GM19099 (cell line): ENCODE results near the gene JPH2.

Experiments
- POLR2A ChIP-seq: IDR thresholded peaks from 3 replicates; pipeline ENCODE4 v1.6.1; 2011; ENCODE audit warnings: low read depth; ENCODE audit not compliant: insufficient read length; ENCODE audit errors: extremely low read depth

The JPH2 gene

GRCh38 chr20:44187054-44187771 lies at the start of gene JPH2:
TSS of gene JPH2 (minus strand) at chr20:44187188. CDS start at chr20:44186705, 483 bp downstream.
- TF ChIP-seq POLR2A = no peak

- no peak for TF ChIP-seq POLR2A
These were observed 48.7 kb upstream of the JPH2 start for GRCh38 chr20:44235702-44236101.

GRCh38 chr20:44234566-44235317 lies 47.8 kb upstream of the JPH2 start:
- TF ChIP-seq POLR2A = no peak

DNA sequence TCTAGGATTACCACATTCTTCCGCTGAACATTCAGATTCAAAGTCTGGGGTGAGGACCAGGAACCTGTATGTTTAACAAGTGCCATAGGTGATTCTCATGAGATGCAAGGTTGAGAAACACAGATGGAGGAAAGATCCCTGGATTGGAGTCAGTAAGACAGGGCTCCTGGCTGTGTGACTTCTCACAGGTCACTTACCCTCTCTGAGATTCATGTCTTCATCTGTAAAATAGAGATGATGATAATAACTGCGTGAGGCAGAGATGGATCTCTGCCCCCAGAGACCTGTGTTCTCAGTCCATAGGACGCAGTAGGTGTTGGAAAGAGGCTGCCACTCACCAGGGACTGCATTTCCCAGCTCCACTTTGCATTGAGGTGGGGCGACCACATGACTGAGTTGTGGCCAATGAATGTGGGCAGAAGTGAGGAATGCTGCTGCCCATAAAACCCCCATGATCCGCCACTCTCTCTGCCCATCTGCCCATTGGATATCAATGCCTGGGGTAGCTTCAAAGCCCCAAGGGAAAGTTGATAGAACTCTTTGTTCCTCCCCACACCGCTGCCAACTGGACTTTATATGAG lies 46.5 kb upstream of the JPH2 start:
- TF ChIP-seq POLR2A = no peak

DNA sequence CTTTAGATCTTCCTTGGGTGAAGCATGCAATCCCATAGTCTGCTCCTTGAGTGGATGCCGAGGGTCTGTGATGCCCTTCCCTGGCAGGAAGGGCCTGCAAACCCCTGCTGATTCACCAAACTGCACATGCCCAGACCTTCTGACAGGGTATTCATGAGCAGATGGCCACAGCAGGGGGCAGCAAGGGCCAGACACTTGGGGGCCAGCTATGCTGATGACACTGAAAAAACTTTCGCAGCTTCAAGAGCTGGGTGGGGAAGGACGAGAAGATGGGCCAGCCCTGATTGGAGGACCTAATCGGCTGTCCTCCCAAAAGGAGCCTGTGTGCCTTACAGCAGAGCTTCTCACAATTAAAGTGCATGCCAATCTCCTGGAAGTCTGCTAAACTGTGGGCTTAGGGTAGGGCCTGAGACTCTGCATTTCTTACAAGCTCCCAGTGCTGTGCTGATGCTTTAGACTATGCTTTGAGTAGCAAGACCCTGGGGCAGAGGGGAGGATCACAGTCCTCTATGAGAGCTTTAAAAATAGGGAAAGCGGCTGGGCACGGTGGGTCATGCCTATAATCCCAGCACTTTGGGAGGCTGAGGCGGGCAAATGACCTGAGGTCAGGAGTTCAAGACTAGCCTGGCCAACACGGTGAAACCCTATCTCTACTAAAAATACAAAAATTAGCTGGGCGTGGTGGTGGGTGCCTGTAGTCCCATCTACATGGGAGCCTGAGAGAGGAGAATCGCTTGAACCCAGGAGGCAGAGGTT lies 44.9 kb upstream of the JPH2 start:
- no peak for TF ChIP-seq POLR2A

DNA sequence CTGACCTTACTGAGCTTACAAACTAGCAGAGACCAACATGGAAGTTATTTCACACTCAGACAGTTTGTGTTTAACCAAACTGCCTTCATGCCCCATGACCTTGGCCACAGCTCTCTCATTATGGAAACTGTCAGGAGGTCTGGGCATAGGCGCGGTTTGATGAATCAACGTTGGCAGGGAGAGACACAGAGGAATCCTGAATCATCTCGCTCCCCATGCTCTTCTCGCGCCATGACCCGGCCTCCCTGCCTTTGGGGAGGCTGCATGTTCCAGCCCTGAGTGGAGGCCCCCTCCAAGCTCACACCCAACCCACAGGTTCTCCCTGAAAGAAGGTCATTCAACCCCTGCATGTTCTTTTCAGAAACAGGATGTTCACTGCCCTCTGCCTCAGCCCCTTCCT lies 44.2 kb upstream of the JPH2 start:
- TF ChIP-seq POLR2A = no peak

GRCh38 chr20:44228465-44229258 lies 41.7 kb upstream of the JPH2 start:
- no peak for TF ChIP-seq POLR2A

DNA sequence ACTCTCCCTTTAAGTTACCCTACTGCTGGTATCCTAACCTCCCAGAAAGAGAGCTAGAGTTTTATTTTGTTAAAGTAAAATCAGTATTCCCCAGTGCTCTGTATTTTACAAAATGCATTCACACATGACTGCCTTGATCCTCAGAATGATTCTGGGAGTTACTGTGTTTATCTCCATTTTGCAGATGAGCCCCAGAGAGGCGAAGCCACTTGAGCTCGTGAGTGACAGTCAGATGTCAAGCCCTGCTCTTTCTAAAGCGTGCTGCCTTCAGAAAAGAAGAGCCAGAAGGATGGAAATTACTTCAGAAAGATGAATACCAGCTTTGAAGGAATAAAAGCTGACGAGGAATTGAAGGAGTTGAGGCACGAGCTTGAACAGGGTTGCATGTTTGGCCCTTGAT lies 37.6 kb upstream of the JPH2 start:
- TF ChIP-seq POLR2A = no peak

GRCh38 chr20:44223721-44224120 lies 36.7 kb upstream of the JPH2 start:
- TF ChIP-seq POLR2A = no peak

- TF ChIP-seq POLR2A = no peak
These were observed 35.8 kb upstream of the JPH2 start for GRCh38 chr20:44222633-44223368.

GRCh38 chr20:44222027-44222426 lies 35.0 kb upstream of the JPH2 start:
- TF ChIP-seq POLR2A = no peak

- TF ChIP-seq POLR2A = no peak
These were observed 34.5 kb upstream of the JPH2 start for GRCh38 chr20:44221368-44221954.

DNA sequence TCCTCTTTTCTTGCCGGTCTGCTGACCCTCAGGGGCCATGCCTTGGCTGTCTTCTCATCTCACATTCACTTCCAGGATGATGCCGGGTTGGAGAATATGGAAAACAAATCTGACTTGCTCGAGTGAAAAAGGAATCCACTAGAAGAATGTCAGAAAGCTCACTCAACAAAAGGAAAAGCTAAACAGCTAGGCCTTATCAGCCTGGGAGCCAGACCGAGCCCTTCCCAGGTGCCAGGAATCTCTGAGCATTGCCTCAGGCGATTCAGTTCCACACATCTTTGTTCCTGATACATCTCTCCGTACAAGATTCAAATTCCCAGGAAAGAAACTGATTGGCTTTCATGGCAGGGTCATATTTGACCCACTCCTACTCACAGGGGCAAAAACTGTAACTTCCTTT lies 32.8 kb upstream of the JPH2 start:
- TF ChIP-seq POLR2A = no peak

GRCh38 chr20:44219170-44219730 lies 32.3 kb upstream of the JPH2 start:
- TF ChIP-seq POLR2A = no peak

DNA sequence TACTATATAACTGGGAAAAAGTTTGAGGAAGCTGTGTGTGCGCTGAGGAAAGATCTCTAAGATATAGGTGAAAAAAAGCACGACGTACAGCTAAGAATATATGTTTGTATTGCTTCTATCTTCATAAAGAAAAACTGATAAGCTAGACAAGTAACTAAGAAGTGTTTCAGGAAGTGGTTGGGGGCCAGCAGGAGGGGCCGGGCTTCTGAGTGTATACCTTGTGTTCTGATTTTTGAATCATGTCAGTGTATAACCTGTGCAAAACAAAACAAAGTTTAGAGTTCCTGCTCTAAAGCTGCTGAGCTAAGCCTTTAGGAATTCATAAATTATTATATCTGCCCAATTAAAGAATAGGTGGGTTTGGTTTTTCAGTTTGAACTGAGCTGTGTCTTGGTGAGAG lies 31.5 kb upstream of the JPH2 start:
- TF ChIP-seq POLR2A = no peak
